Thyroid gland (tissue), 4 donors: ENCODE measurements around the gene CTAG1A.
"Not testable (repeated sequence)": the region's sequence is repeated elsewhere in the genome, so short reads cannot be mapped to it uniquely, and the experiment has no call there.

Experiments used
- POLR2A ChIP-seq, 2 donors: fragments of 450-650 bp; IDR thresholded peaks; one replicate each; pipeline ENCODE4 v1.6.1; 2017; ENCODE audit warnings: antibody characterized with exemption in 2 of 2, mild to moderate bottlenecking in 2 of 2, moderate library complexity in 1 of 2
- TF ChIP-seq, protein P1 (sequence below), 6 experiments: fragments of 200-600 bp in 3 of 6; fragments of 450-650 bp in 3 of 6; sonication (generic) in 3 of 6; IDR thresholded peaks; one replicate each; pipeline ENCODE4 v1.5.1; 2016 to 2019; ENCODE audit warnings: antibody characterized with exemption in 6 of 6, mild to moderate bottlenecking in 2 of 6, inconsistent platforms in 1 of 6, moderate library complexity in 1 of 6

DNA sequence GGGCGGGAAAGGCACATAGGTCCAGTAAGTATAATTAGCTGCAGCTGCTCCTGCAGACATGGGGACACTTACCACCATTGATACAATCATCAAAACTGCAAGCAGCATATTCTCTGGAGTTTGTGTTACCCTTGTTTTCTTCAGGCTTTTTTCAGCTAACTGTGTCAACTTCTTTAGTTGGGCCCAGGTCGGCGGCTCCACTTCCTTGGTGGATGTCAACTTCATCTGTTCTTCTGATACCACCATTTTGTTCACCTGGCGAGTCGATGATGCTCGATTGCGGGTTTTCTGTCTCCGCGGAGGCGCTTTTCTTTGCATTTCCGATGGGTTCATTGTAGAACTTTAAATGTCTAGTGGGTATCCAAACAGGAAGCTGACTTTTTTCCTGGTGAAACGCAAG is 26.2 kb downstream of the CTAG1A start:
- TF ChIP-seq, protein P1, sequence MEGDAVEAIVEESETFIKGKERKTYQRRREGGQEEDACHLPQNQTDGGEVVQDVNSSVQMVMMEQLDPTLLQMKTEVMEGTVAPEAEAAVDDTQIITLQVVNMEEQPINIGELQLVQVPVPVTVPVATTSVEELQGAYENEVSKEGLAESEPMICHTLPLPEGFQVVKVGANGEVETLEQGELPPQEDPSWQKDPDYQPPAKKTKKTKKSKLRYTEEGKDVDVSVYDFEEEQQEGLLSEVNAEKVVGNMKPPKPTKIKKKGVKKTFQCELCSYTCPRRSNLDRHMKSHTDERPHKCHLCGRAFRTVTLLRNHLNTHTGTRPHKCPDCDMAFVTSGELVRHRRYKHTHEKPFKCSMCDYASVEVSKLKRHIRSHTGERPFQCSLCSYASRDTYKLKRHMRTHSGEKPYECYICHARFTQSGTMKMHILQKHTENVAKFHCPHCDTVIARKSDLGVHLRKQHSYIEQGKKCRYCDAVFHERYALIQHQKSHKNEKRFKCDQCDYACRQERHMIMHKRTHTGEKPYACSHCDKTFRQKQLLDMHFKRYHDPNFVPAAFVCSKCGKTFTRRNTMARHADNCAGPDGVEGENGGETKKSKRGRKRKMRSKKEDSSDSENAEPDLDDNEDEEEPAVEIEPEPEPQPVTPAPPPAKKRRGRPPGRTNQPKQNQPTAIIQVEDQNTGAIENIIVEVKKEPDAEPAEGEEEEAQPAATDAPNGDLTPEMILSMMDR (IDR thresholded peaks at IDR 0.05): not testable (repeated sequence)
- TF ChIP-seq POLR2A (IDR thresholded peaks at IDR 0.05): not testable (repeated sequence)
